HK-2 (cell line): ENCODE data around the gene PRKACB.
"Not testable (repeated sequence)": the region's sequence is repeated elsewhere in the genome, so short reads cannot be mapped to it uniquely, and the experiment has no call there.

Experiments used
- DNase-seq: peaks from one replicate; pipeline ENCODE4 v3.0.0-alpha.2; 2018; ENCODE audit not compliant: unreplicated experiment

PRKACB gene

DNA sequence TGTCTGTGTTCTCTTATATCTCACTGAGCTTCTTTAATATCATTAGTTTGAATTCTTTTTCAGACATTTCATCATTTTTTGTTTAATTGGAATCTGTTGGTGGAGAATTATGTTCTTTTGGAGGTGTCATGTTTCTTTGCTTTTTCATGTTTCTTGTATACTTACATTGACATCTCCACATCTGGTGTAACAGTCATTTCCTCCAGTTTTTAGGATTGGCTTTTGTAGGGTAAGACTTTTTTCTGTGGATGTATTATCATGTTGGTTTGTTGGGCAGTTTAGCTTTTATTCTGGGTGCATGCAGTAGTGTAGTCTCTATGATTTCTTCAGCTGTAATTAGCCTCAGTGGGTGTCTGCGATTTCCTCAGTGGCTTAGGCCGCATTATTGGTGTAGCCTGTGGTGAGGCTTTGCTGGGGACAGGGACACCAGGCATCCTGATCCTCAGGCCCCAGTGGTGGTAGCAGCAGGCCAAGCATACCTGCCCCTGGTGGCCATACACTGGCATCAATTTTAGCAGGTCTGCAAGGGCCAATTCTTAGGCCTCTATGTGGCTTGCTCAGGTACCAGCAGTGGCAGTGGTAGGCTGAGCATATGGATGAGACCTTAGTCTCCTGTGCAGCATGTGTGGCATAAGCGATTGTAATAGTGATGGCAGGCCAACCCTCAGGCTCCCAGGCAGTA is 79.8 kb downstream of the PRKACB start:
- DNase-seq: no peak

DNA sequence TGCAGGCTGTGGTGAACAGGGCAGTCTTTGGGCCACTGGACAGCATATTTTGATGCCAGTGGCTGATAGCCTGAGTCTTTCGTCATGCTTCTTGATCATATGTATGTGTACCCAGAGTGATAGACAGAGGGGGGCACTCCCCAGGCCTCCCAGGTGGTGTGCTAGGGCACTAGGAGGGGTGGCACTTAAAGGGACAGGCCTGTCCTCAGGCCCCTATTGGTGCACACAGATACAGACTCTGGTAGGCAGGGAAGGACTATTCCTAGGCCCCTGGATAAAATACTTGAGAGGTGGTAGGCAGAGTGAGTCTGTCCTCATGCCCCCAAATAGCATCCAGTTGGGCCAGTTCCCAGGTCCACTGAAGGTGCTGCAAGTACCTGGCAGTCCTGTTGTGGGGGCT is 80.8 kb downstream of the PRKACB start:
- DNase-seq: no peak

GRCh38 chr1:84225646-84226045 is 81.6 kb downstream of the PRKACB start:
- DNase-seq: no peak

DNA sequence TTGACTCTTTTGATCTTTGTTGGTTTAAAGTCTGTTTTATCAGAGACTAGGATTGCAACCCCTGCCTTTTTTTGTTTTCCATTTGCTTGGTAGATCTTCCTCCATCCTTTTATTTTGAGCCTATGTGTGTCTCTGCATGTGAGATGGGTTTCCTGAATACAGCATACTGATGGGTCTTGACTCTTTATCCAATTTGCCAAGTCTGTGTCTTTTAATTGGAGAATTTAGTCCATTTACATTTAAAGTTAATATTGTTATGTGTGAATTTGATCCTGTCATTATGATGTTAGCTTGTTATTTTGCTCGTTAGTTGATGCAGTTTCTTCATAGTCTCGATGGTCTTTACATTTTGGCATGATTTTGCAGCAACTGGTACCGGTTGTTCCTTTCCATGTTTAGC is 88.6 kb downstream of the PRKACB start:
- DNase-seq: not testable (repeated sequence)

DNA sequence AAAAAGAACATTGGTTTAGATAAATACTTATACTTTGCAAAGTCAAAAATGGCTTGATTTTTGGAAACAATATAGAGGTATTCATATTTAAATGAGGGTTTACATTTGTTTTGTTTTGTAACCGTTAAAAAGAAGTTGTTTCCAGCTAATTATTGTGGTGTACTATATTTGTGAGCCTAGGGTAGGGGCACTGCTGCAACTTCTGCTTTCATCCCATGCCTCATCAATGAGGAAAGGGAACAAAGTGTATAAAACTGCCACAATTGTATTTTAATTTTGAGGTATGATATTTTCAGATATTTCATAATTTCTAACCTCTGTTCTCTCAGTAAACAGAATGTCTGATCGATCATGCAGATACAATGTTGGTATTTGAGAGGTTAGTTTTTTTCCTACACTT is 92.2 kb downstream of the PRKACB start:
- no peak for DNase-seq

GRCh38 chr1:84242641-84243040 is 98.6 kb downstream of the PRKACB start:
- no peak for DNase-seq

DNA sequence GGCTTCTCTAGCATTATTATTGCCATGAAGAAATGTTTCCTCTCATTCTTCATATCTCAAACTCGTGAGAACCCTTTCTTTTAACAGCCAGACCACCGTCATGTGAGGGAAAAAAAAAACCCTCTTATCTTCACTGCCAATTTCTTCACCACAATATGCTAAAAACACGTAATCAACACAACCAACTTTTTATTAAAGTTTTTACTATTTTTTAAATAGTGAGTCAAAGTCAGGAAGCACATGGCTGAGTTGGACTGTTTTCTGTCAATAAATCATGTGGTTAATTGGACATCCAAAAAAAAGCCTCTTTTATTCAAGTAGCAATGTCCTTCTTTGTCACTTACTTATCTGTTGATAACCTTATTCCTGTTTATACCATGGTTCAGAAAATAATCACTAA is 101.5 kb downstream of the PRKACB start:
- no peak for DNase-seq

- DNase-seq: no peak
Observed at GRCh38 chr1:84246213-84246612, 102.1 kb downstream of the PRKACB start.

DNA sequence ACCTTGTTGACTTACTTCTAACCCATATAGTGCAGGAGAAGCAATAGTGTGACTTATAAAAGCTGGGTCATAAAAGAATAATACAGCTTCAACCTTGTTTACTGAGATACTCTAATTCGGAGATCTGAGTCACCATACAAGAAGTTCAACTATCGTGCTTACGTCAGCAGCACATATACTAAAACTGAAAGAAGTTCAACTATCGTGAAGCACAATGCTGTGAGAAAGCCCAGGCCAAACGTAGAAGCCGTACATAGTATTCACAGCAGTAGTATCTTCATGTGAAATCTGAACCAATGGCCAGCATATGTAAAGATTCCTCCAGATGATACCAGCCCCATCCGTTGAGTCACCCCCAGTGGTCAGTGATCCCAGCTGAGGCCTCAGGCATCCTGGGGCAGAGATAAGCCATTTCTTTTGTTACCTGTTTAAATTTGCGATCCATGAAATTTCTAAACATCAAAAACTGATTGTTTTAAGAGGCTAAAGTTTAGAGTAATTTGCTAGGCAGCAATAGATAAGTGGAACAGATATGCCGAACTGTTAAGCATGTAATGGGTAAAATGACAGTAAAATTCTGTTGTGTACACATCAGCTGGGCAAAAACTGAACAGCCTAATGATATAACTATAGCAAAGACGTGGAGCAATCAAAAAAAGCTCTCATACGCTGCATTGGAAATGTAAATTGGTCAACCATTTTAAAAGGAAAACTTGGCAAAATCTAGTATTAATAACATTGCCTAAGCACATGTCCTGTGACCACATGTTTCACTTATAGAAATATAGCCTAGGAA is 103.6 kb downstream of the PRKACB start:
- DNase-seq: no peak

- DNase-seq: no peak
Observed at GRCh38 chr1:84250668-84251067, 106.6 kb downstream of the PRKACB start.

GRCh38 chr1:84253036-84253435 is 109.0 kb downstream of the PRKACB start:
- no peak for DNase-seq

GRCh38 chr1:84253891-84254290 is 109.8 kb downstream of the PRKACB start:
- DNase-seq: peak; percentile 45

GRCh38 chr1:84254703-84255238 is 110.7 kb downstream of the PRKACB start:
- no peak for DNase-seq

GRCh38 chr1:84255582-84255981 is 111.5 kb downstream of the PRKACB start:
- no peak for DNase-seq

DNA sequence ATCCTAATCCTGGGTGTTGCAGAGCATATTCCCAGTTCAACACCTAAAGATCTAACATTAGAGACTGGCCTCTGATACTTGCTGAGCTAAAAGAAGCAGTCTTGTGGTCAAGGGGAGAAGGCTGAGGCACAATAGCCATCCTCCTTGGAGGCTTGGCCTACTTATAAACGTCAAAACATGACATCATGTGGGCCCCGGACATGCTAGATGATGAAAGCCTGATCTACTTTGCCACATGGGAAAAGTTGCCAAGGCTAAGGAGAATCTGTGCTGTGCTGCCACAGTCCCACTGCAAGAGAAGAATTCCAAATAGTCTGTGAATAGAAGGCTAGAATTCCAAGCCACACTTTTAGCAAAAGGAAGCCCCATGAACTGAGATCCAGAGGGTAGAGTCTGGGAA is 113.5 kb downstream of the PRKACB start:
- no peak for DNase-seq

DNA sequence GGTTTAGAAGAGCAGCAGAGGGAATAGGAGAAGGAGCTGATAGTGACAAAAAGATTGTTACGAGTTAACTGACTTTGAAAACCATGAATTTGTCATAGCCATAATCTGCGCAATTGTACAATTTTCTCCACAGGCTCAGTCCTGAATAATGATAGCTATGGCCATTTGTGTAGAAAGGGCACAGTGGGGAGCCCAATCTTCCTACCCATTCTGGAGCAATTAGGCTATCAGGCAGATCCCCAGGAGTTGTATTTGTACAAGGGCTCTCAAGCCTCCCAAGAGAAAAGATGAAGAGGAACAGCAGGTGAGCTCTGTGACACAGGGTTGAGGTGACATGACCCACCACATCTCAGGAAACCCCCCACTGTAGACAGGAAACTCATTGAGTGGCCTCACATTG is 115.3 kb downstream of the PRKACB start:
- no peak for DNase-seq

- no peak for DNase-seq
Observed at GRCh38 chr1:84259989-84260388, 115.9 kb downstream of the PRKACB start.

GRCh38 chr1:84260852-84261518 is 116.9 kb downstream of the PRKACB start:
- DNase-seq: no peak

GRCh38 chr1:84264961-84265360 is 120.9 kb downstream of the PRKACB start:
- no peak for DNase-seq

GRCh38 chr1:84265867-84266266 is 121.8 kb downstream of the PRKACB start:
- DNase-seq: no peak

GRCh38 chr1:84266748-84267147 is 122.7 kb downstream of the PRKACB start:
- no peak for DNase-seq

DNA sequence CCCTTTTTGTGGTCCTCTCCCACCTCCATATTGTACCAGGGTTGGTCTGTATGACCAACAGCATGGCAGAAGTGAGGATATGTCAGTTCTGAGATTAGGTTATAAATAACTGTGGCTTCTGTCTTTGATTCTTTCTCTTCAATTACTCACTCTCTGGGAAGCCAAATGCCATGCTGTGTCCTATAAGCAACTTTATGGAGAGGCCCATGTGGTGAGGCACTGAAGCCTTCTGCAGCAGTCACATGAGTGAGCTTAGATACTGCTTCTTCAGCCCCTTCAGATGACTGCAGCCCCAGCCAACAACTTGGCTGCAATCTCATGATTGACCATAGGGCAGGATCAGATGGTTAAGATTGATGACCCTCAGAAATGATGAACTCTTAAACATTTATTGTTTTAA is 123.4 kb downstream of the PRKACB start:
- DNase-seq: no peak

DNA sequence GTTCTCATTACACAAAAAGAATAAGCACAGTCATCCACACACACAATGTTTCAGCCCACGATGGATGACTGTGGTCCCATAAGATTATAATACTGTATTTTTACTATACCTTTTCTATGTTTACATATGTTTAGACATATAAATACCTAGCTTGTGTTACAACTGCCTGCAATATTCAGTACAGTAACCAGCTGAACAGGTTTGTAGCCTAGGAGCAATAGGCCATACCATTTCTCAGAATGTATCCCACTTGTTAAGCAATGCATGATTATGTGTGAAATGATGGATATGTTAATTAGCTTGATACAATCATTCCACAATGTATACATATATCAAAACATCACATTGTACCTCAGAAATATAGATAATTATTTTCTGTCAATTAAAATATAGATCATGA is 124.3 kb downstream of the PRKACB start:
- DNase-seq: no peak
